Measurements from ENCODE around the gene RNU5B-1.

Gene RNU5B-1

GRCh38 chr15:65339416-65339815 lies 34.9 kb downstream of the RNU5B-1 start:
- DNase-seq (ENCODE audit: low read depth in 1 of 2, low spot score in 1 of 2) = no peak
- H3K27ac ChIP-seq (replicated peaks) = no peak overlapping the region
- TF ChIP-seq, protein P1, sequence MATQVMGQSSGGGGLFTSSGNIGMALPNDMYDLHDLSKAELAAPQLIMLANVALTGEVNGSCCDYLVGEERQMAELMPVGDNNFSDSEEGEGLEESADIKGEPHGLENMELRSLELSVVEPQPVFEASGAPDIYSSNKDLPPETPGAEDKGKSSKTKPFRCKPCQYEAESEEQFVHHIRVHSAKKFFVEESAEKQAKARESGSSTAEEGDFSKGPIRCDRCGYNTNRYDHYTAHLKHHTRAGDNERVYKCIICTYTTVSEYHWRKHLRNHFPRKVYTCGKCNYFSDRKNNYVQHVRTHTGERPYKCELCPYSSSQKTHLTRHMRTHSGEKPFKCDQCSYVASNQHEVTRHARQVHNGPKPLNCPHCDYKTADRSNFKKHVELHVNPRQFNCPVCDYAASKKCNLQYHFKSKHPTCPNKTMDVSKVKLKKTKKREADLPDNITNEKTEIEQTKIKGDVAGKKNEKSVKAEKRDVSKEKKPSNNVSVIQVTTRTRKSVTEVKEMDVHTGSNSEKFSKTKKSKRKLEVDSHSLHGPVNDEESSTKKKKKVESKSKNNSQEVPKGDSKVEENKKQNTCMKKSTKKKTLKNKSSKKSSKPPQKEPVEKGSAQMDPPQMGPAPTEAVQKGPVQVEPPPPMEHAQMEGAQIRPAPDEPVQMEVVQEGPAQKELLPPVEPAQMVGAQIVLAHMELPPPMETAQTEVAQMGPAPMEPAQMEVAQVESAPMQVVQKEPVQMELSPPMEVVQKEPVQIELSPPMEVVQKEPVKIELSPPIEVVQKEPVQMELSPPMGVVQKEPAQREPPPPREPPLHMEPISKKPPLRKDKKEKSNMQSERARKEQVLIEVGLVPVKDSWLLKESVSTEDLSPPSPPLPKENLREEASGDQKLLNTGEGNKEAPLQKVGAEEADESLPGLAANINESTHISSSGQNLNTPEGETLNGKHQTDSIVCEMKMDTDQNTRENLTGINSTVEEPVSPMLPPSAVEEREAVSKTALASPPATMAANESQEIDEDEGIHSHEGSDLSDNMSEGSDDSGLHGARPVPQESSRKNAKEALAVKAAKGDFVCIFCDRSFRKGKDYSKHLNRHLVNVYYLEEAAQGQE (IDR thresholded peaks at IDR 0.05; ENCODE audit: insufficient replicate concordance, low read depth) = no peak
- TF ChIP-seq POLR2AphosphoS5 (IDR thresholded peaks at IDR 0.05; ENCODE audit: low read depth) (no peak), SPI1 (IDR thresholded peaks at IDR 0.05; ENCODE audit: borderline replicate concordance, low read depth) (no peak), GABPA (IDR thresholded peaks at IDR 0.05; ENCODE audit: low read depth) (no peak)
- TF ChIP-seq, protein P2, sequence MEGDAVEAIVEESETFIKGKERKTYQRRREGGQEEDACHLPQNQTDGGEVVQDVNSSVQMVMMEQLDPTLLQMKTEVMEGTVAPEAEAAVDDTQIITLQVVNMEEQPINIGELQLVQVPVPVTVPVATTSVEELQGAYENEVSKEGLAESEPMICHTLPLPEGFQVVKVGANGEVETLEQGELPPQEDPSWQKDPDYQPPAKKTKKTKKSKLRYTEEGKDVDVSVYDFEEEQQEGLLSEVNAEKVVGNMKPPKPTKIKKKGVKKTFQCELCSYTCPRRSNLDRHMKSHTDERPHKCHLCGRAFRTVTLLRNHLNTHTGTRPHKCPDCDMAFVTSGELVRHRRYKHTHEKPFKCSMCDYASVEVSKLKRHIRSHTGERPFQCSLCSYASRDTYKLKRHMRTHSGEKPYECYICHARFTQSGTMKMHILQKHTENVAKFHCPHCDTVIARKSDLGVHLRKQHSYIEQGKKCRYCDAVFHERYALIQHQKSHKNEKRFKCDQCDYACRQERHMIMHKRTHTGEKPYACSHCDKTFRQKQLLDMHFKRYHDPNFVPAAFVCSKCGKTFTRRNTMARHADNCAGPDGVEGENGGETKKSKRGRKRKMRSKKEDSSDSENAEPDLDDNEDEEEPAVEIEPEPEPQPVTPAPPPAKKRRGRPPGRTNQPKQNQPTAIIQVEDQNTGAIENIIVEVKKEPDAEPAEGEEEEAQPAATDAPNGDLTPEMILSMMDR (IDR thresholded peaks at IDR 0.05; ENCODE audit: insufficient read depth, low read length) = no peak
- no peak overlapping the region for H3K4me3 ChIP-seq (replicated peaks; ENCODE audit: insufficient read depth, low read length)
- peaks cover 7% of the 10 kb centered on the region for H3K27me3 ChIP-seq (ENCODE audit: insufficient read depth, poor library complexity, severe bottlenecking)

GRCh38 chr15:65339920-65340319 lies 35.4 kb downstream of the RNU5B-1 start:
- TF ChIP-seq, protein P1 (IDR thresholded peaks at IDR 0.05; ENCODE audit: insufficient replicate concordance, low read depth) = no peak
- TF ChIP-seq GABPA (IDR thresholded peaks at IDR 0.05; ENCODE audit: low read depth) (no peak), POLR2AphosphoS5 (IDR thresholded peaks at IDR 0.05; ENCODE audit: low read depth) (no peak), SPI1 (IDR thresholded peaks at IDR 0.05; ENCODE audit: borderline replicate concordance, low read depth) (no peak)
- TF ChIP-seq, protein P2 (IDR thresholded peaks at IDR 0.05; ENCODE audit: insufficient read depth, low read length) = no peak
- DNase-seq (ENCODE audit: low read depth in 1 of 2, low spot score in 1 of 2) = no peak
- Histone ChIP-seq H3K27ac (replicated peaks) (no peak overlapping the region), H3K27me3 (ENCODE audit: insufficient read depth, poor library complexity, severe bottlenecking) (peaks cover 7% of the 10 kb centered on the region), H3K4me3 (replicated peaks; ENCODE audit: insufficient read depth, low read length) (no peak overlapping the region)

DNA sequence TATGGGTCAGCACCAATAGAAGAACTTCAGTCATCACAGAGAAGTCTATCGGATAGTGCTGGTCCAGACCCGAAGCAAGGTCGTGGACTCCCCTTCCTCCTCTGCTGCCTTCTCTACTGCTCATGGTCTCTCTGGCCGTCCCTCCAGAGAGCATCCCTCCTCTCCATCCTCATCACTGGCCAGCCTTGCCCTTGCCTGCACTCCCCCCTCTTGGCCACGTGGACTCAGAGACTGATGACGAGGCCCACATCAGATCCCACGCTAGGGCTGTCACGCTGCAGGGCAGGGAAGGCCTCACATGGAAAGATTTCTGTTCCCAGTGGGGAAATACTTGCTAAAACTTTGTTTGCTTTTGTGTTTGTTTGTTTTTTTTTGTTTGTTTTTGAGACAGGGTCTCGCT lies 38.0 kb downstream of the RNU5B-1 start:
- no peak for DNase-seq (ENCODE audit: low read depth in 1 of 2, low spot score in 1 of 2)
- Histone ChIP-seq H3K27me3 (ENCODE audit: insufficient read depth, poor library complexity, severe bottlenecking) (peaks cover 7% of the 10 kb centered on the region), H3K4me3 (replicated peaks; ENCODE audit: insufficient read depth, low read length) (no peak overlapping the region), H3K27ac (replicated peaks) (no peak overlapping the region)
- TF ChIP-seq POLR2AphosphoS5 (IDR thresholded peaks at IDR 0.05; ENCODE audit: low read depth) (no peak), GABPA (IDR thresholded peaks at IDR 0.05; ENCODE audit: low read depth) (no peak), SPI1 (IDR thresholded peaks at IDR 0.05; ENCODE audit: borderline replicate concordance, low read depth) (no peak)
- TF ChIP-seq, protein P1 (IDR thresholded peaks at IDR 0.05; ENCODE audit: insufficient replicate concordance, low read depth) = no peak
- TF ChIP-seq, protein P2 (IDR thresholded peaks at IDR 0.05; ENCODE audit: insufficient read depth, low read length) = no peak
